Dermis microvascular lymphatic vessel endothelial cell (primary cell): Measurements from ENCODE around the gene LLGL2. TPM values are rescaled to one million over a fixed set of nuclear protein-coding genes. Genes with fewer than 3 reads are reported as not detected.

ENCODE experiments used
- DNase-seq, 2 donors: peaks; one replicate each; pipeline versions ENCODE4 v3.0.0 to v3.0.0-alpha.2; 2010; ENCODE audit warnings: low read depth in 2 of 2
- total RNA-seq: library from RNA; depleted of rRNA; stranded (reverse); fragments of >200 nt; gene quantifications from 2 replicates; pipeline ENCODE4 v1.2.1, GENCODE V29; 2014

The LLGL2 gene
- total RNA-seq, 1 donor from 2014 or later: 12.6 TPM

GRCh38 chr17:75612906-75613626 lies 87.6 kb downstream of the LLGL2 start:
- no peak for DNase-seq

DNA sequence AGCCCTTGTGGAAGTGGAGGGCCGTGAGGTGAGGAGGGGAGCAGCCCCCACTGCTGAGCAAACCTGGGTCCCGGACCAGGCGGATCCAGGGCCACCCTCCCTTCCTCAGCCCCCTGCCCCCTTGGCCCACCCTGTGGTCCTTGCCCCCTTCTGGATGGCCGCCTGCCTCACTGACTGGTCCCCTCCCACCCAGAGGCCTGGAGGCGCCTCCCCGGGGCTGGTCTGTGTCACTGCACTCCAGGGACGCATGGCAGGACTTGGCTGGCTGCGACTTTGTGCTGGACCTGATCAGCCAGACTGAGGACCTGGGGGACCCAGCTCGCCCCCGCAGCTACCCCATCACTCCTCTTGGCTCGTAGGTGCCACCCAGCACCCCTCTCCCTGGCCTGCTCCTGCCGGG lies 88.5 kb downstream of the LLGL2 start:
- DNase-seq: no peak

DNA sequence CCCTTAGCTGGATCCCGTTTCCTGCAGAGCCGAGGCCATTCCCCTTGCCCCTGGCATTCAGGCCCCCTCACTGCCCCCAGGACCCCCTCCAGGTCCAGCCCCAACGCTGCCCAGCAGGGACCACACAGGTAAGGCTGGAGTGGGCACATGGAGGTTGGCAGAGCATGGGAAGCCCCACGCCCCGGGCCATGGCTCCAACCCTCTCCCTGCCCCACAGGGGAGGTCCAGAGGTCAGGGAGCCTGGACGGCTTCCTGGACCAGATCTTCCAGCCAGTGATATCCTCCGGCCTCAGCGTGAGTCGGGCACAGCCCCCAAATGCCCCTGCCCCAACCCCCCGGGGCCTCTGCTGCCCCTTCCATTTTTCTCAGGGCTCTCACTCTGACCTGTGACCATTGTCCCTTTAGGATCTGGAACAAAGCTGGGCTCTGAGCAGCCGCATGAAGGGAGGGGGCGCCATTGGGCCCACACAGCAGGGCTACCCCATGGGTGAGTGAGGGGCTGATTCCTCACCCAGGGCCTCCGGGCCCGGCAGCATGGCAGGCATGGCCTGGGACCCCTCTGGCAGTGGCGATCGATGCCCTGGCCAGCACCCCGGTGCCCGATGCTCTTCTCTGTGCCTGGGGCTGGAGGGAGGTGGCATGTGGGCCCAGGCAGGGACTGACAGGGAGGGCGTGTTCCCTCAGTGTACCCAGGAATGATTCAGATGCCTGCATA lies 89.2 kb downstream of the LLGL2 start:
- DNase-seq: no peak

GRCh38 chr17:75615301-75615700 lies 89.8 kb downstream of the LLGL2 start:
- DNase-seq: no peak

DNA sequence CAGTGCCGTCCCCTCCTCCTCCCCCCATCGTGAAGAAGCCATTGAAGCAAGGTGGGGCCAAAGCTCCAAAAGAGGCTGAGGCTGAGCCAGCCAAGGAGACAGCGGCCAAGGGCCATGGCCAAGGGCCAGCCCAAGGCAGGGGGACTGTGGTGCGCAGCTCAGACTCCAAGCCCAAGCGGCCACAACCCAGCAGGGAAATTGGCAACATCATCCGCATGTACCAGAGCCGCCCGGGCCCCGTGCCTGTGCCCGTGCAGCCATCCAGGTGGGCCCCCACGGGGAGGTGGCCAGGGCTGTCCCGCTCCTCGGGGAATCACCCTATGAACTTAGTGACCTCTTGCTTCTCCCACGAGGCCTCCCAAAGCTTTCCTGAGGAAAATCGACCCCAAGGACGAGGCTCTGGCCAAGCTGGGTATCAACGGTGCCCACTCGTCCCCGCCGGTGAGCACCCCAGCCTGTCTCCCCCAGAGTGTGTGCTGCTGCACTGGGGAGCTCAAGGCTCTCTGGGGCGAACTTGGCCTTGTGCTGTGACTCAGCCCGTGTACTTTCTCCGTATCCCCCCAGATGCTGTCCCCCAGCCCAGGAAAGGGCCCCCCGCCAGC lies 91.1 kb downstream of the LLGL2 start:
- DNase-seq: no peak

DNA sequence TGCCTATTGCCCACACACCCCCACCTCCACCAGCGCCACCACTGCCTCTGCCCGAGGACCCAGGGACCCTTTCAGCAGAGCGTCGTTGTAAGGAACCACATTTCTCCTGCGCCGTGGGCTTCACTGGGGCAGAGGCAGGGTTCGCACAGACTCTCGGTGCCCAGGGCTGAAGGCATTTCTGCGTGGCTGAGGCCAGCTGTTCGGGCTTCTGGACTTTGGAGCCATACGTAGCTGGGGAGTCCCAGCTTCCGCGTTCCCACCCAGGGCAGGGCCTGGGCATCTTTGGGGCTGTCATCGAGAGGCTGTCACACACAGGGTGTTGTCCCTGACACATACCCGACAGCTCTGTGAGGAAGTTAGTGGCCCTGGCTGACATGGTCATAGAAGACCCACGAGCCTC lies 91.7 kb downstream of the LLGL2 start:
- DNase-seq: no peak

DNA sequence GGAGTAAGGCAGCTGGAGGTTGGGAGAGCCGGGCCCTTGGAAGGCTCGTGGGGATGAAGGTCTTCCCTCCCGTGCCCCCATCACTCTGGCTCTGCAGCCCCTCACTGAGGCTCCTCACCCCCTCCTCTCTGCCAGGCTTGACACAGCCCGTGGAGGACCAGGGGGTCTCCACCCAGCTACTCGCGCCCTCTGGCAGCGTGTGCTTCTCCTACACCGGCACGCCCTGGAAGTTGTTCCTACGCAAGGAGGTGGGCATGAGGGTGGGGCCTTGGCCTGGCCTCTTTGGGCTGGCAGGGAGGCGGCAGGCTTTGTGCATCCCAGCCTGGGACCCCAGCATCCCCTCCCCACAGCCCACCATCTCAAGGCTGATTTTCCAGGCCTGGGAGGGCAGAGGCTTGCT lies 92.2 kb downstream of the LLGL2 start:
- DNase-seq: no peak

GRCh38 chr17:75619506-75620431 lies 94.3 kb downstream of the LLGL2 start:
- peak; percentile 6 to 53 for DNase-seq

- DNase-seq: no peak
Observed at GRCh38 chr17:75621489-75621888, 96.0 kb downstream of the LLGL2 start.

- no peak for DNase-seq
Observed at GRCh38 chr17:75622076-75622475, 96.6 kb downstream of the LLGL2 start.

GRCh38 chr17:75622771-75623273 lies 97.3 kb downstream of the LLGL2 start:
- DNase-seq: no peak

- DNase-seq: no peak
Observed at GRCh38 chr17:75623386-75623785, 97.9 kb downstream of the LLGL2 start.

GRCh38 chr17:75624021-75624420 lies 98.5 kb downstream of the LLGL2 start:
- no peak for DNase-seq

Other genes with a start within 250 kb of the LLGL2 start
- gene SLC25A19, start 236.3 kb upstream of the LLGL2 start, total RNA-seq: 6.2 and 6.6 TPM in 2 replicates
- gene GRB2, start 120.0 kb upstream of the LLGL2 start, total RNA-seq: 69.3 and 81.2 TPM in 2 replicates
- gene TMEM94, start 69.1 kb upstream of the LLGL2 start, total RNA-seq: 17.2 and 27.2 TPM in 2 replicates
- gene CASKIN2, start 10.2 kb upstream of the LLGL2 start, total RNA-seq: 7.2 and 10.9 TPM in 2 replicates
- 10.7 and 12.5 TPM in 2 replicates for gene TSEN54, start 9.2 kb upstream of the LLGL2 start, total RNA-seq
- gene MYO15B, start 62.1 kb downstream of the LLGL2 start, total RNA-seq: 5.3 and 12.3 TPM in 2 replicates
- under 0.01 TPM in 1 of 2 replicates, not detected in the other for gene SMIM5, start 107.7 kb downstream of the LLGL2 start, total RNA-seq
- gene RECQL5, start 141.5 kb downstream of the LLGL2 start, total RNA-seq: 11.2 and 11.5 TPM in 2 replicates
- 41.2 and 44.9 TPM in 2 replicates for gene SAP30BP, start 141.6 kb downstream of the LLGL2 start, total RNA-seq
- gene ITGB4, start 195.8 kb downstream of the LLGL2 start, total RNA-seq: 16.9 and 37.6 TPM in 2 replicates
- 85.7 and 96.2 TPM in 2 replicates for gene GALK1, start 239.5 kb downstream of the LLGL2 start, total RNA-seq